ENCODE data around the gene ZNF296.

DNA sequence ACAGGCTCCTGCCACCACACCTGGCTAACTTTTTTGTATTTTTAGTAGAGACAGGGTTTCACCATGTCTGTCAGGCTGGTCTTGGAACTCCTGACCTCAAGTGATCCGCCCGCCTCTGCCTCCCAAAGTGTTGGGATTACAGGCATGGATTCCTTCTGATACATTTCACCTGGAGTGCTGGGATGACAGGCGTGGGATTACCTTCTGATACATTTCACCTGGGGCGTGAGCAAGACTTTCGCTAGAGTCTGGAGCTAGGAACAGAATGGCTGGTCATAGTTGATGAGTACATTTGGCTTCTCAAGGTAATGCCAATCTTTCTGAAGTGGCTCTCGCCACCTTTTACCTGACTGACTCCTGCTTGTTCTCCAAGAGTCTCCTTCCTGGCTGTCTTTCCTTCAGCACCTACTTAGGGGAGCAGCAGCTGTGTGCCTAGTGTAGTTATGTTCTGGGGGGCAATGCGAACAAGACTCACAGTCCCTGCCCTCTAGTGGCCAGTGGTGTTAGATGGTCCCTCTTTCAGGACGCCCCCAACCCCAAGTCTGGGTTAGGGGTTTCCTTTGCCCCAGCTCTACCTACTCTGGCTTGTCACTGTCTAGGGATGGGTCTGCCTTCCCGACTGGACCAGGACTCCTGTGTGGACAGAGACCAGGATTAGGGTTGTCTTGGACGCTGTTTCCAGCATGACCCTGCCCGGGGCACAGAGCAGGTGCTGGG is 36.0 kb upstream of the ZNF296 start:
- TF ChIP-seq CTCF (IDR thresholded peaks at IDR 0.05), result no peak
- TF ChIP-seq POLR2A (IDR thresholded peaks at IDR 0.05), result no peak
